ENCODE results near the gene BCR.

- TF ChIP-seq EZH2phosphoT487 (IDR thresholded peaks at IDR 0.05; ENCODE audit: low read depth, severe bottlenecking, unreplicated experiment) = no peak
- TF ChIP-seq CTCF (IDR thresholded peaks at IDR 0.05; ENCODE audit: poor library complexity) = no peak
Measured at GRCh38 chr22:23163665-23164064, 16.6 kb upstream of the BCR start.

Data from hepatocyte (in vitro differentiated cells).